Activated T-helper 17 cell treated with anti-CD3 and anti-CD28 coated beads, Interleukin-2, amount 50 U/mL, for 72 hours (primary cell): ENCODE measurements around the gene NFIX. TPM values are rescaled to one million over a fixed set of nuclear protein-coding genes. Genes with fewer than 3 reads are reported as not detected.

ENCODE experiments used
- ATAC-seq: fragments of 150-1000 bp; cut with Tn5 transposase; replicated peaks from 2 replicates; pipeline ENCODE4 v1.10.0; 2021; ENCODE audit warnings: mild to moderate bottlenecking, moderate library complexity
- H3K27ac Mint-ChIP-seq: one replicate; pipeline ENCODE4 v1.8.0; 2022; ENCODE audit warnings: mixed read lengths
- H3K27me3 Mint-ChIP-seq: one replicate; pipeline ENCODE4 v1.8.0; 2022; ENCODE audit warnings: mixed read lengths
- H3K36me3 Mint-ChIP-seq: one replicate; pipeline ENCODE4 v1.8.0; 2022; ENCODE audit warnings: low read depth, mild to moderate bottlenecking, mixed read lengths
- H3K4me1 Mint-ChIP-seq: one replicate; pipeline ENCODE4 v1.8.0; 2022; ENCODE audit warnings: mixed read lengths
- H3K4me3 Mint-ChIP-seq: one replicate; pipeline ENCODE4 v1.8.0; 2022; ENCODE audit warnings: mild to moderate bottlenecking, mixed read lengths
- H3K9me3 Mint-ChIP-seq: one replicate; pipeline ENCODE4 v1.8.0; 2022; ENCODE audit warnings: mixed read lengths
- total RNA-seq, 2 donors: library from RNA; stranded (reverse); gene quantifications; one replicate each; pipeline ENCODE4 v1.2.3, GENCODE V29; 2022

Gene NFIX
- total RNA-seq, 2 donors from 2014 or later, result 0.43 to 1.1 TPM

- peak overlapping the region; percentile 92 for H3K27ac Mint-ChIP-seq
These were observed 128.0 kb downstream of the NFIX start for GRCh38 chr19:13122980-13123957.

GRCh38 chr19:13127051-13127450 lies 131.8 kb downstream of the NFIX start:
- peaks cover 54% of the 10 kb centered on the region for H3K36me3 Mint-ChIP-seq
- no peak overlapping the region for H3K4me3 Mint-ChIP-seq
- H3K9me3 Mint-ChIP-seq, result no peaks in the 10 kb centered on the region
- H3K4me1 Mint-ChIP-seq, result peaks cover 31% of the 10 kb centered on the region
- no peaks in the 10 kb centered on the region for H3K27me3 Mint-ChIP-seq
- H3K27ac Mint-ChIP-seq, result no peak overlapping the region
- no peak for ATAC-seq

More at GRCh38 chr19:13122980-13123957, 128.0 kb downstream of the NFIX start:
- peaks cover 37% of the 10 kb centered on the region for H3K4me1 Mint-ChIP-seq
- no peaks in the 10 kb centered on the region for H3K27me3 Mint-ChIP-seq
- peaks cover 70% of the 10 kb centered on the region for H3K36me3 Mint-ChIP-seq
- H3K9me3 Mint-ChIP-seq, result no peaks in the 10 kb centered on the region
- H3K4me3 Mint-ChIP-seq, result peak overlapping the region; percentile 80
- ATAC-seq, result no peak

- H3K4me3 Mint-ChIP-seq, result no peak overlapping the region
- peaks cover 29% of the 10 kb centered on the region for H3K4me1 Mint-ChIP-seq
- ATAC-seq, result no peak
- H3K27ac Mint-ChIP-seq, result no peak overlapping the region
- no peaks in the 10 kb centered on the region for H3K27me3 Mint-ChIP-seq
- peaks cover 51% of the 10 kb centered on the region for H3K36me3 Mint-ChIP-seq
- no peaks in the 10 kb centered on the region for H3K9me3 Mint-ChIP-seq
These were observed 132.7 kb downstream of the NFIX start for GRCh38 chr19:13127811-13128575.

GRCh38 chr19:13128583-13128982 lies 133.3 kb downstream of the NFIX start:
- peak overlapping the region; percentile 65 for H3K27ac Mint-ChIP-seq
- ATAC-seq, result no peak

DNA sequence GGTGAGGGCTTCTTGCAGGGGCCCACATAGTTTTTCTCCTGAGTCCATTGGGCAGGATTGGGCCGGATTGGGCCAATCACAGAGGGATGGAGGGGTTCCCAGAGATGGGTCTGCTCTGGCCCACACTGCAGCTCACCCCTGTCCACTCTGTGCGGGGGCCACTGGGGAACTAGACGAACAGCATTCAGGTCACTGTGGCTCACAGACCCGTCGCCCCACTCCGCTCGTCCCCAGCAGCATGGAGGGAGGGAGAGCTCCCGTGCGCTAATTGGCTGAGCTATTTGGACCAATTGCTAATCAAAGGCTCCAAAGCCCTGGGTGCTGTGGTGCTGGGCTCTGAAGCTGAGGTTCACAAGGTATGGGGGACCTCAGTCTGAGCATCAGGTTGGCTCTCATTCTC lies 134.1 kb downstream of the NFIX start:
- H3K36me3 Mint-ChIP-seq, result peaks cover 55% of the 10 kb centered on the region
- no peaks in the 10 kb centered on the region for H3K27me3 Mint-ChIP-seq
- H3K27ac Mint-ChIP-seq, result no peak overlapping the region
- ATAC-seq, result no peak
- H3K4me3 Mint-ChIP-seq, result no peak overlapping the region
- no peaks in the 10 kb centered on the region for H3K9me3 Mint-ChIP-seq
- peaks cover 33% of the 10 kb centered on the region for H3K4me1 Mint-ChIP-seq

More at GRCh38 chr19:13128583-13128982, 133.3 kb downstream of the NFIX start:
- H3K4me1 Mint-ChIP-seq, result peaks cover 32% of the 10 kb centered on the region
- no peaks in the 10 kb centered on the region for H3K27me3 Mint-ChIP-seq
- H3K9me3 Mint-ChIP-seq, result no peaks in the 10 kb centered on the region
- peaks cover 52% of the 10 kb centered on the region for H3K36me3 Mint-ChIP-seq
- no peak overlapping the region for H3K4me3 Mint-ChIP-seq

DNA sequence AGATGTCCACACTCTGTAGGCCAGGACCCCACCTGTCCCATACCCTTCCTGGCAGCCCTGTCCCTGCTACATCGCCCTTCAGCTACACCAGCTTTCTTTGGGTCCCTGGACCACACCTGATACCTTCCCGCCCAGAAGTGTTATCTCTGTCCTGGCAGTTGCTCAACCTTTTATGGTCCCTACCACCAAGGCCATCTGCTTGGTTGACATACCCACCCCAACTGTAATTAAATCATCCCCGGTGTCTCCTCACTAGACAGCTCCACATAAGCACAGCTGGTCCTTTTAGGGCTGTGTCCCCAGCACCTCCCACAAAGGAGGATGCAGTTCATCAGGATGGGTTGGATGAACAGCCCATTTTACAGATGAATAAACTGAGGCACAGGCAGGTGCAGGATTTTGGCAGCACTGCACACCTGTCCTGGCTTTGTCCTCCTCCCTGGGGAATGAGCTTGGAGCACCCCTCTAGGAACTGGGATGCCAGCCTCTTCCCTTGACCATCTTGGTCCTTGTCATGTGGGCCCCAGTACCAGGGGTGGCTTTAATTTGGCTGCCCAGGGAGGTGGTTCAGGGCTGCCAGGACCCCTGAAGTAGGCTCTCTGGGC lies 135.7 kb downstream of the NFIX start:
- H3K9me3 Mint-ChIP-seq, result no peaks in the 10 kb centered on the region
- peaks cover 33% of the 10 kb centered on the region for H3K4me1 Mint-ChIP-seq
- peaks cover 52% of the 10 kb centered on the region for H3K36me3 Mint-ChIP-seq
- peak overlapping the region; percentile 87 for H3K27ac Mint-ChIP-seq
- peak overlapping the region; percentile 33 for H3K4me3 Mint-ChIP-seq
- no peak for ATAC-seq
- no peaks in the 10 kb centered on the region for H3K27me3 Mint-ChIP-seq

DNA sequence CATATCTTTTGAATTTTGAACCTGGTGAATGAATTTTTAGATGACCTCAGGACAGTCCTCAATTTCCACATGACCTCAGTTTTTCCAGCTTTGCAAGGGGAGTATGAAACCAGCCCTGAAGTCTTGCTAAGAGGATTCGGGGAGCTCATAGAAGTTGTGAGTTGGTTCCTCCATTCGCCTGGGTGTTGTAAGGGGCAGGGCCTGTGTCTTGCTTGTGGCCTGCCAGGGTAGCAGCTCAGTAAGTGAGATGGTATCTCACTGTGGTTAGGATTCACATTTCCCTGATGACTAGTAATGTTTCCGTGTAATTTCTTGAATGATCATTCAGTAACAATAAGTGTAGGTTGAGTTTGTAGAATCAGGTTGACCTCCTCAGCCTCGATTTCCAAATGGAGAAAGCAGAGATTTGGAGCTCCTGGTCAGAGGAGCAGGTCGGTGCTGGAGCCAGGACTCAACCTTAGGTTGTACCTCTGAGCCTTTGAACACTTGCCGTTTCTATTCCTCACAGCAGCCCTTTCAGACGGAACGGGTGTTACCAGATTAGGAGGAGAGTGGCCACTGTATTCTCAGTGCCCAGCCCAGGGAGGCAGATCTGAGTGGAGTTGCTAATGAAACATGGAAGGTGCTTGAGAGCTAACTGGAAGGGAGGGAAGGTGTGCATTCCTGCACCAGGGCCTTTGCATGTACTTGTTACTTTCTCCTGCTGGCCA lies 137.4 kb downstream of the NFIX start:
- peak overlapping the region; percentile 87 for H3K27ac Mint-ChIP-seq
- peak overlapping the region; percentile 78 for H3K4me3 Mint-ChIP-seq
- H3K9me3 Mint-ChIP-seq, result no peaks in the 10 kb centered on the region
- H3K36me3 Mint-ChIP-seq, result peaks cover 54% of the 10 kb centered on the region
- peak; percentile 98 for ATAC-seq
- H3K27me3 Mint-ChIP-seq, result no peaks in the 10 kb centered on the region
- H3K4me1 Mint-ChIP-seq, result peaks cover 32% of the 10 kb centered on the region

- Mint-ChIP-seq H3K4me1 (peaks cover 28% of the 10 kb centered on the region), H3K27me3 (no peaks in the 10 kb centered on the region), H3K4me3 (peak overlapping the region; percentile 78), H3K27ac (peak overlapping the region; percentile 87), H3K36me3 (peaks cover 62% of the 10 kb centered on the region), H3K9me3 (no peaks in the 10 kb centered on the region)
- no peak for ATAC-seq
These were observed 138.1 kb downstream of the NFIX start for GRCh38 chr19:13133241-13133870.

GRCh38 chr19:13134626-13135025 lies 139.4 kb downstream of the NFIX start:
- Mint-ChIP-seq H3K4me1 (peaks cover 23% of the 10 kb centered on the region), H3K36me3 (peaks cover 73% of the 10 kb centered on the region), H3K4me3 (peak overlapping the region; percentile 4), H3K27ac (no peak overlapping the region), H3K27me3 (no peaks in the 10 kb centered on the region), H3K9me3 (no peaks in the 10 kb centered on the region)
- ATAC-seq, result no peak

DNA sequence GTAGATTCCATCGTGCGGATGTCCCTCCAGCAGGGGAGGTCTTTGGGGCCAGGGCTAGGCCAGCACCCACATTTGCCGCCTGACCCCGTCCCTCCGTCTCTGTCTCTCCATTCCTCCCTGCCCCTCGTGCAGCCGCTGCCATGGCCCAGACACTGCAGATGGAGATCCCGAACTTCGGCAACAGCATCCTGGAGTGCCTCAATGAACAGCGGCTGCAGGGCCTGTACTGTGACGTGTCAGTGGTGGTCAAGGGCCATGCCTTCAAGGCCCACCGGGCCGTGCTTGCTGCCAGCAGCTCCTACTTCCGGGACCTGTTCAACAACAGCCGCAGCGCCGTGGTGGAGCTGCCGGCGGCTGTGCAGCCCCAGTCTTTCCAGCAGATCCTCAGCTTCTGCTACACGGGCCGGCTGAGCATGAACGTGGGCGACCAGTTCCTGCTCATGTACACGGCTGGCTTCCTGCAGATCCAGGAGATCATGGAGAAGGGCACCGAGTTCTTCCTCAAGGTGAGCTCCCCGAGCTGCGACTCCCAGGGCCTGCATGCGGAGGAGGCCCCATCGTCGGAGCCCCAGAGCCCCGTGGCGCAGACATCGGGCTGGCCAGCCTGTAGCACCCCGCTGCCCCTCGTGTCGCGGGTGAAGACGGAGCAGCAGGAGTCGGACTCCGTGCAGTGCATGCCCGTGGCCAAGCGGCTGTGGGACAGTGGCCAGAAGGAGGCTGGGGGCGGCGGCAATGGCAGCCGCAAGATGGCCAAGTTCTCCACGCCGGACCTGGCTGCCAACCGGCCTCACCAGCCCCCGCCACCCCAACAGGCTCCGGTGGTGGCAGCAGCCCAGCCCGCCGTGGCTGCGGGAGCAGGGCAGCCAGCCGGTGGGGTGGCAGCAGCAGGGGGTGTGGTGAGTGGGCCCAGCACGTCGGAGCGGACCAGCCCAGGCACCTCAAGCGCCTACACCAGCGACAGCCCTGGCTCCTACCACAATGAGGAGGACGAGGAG lies 140.1 kb downstream of the NFIX start:
- H3K4me1 Mint-ChIP-seq, result peaks cover 23% of the 10 kb centered on the region
- H3K36me3 Mint-ChIP-seq, result peaks cover 76% of the 10 kb centered on the region
- no peak overlapping the region for H3K4me3 Mint-ChIP-seq
- no peak for ATAC-seq
- no peak overlapping the region for H3K27ac Mint-ChIP-seq
- H3K9me3 Mint-ChIP-seq, result no peaks in the 10 kb centered on the region
- no peaks in the 10 kb centered on the region for H3K27me3 Mint-ChIP-seq

- Mint-ChIP-seq H3K36me3 (peaks cover 73% of the 10 kb centered on the region), H3K27ac (no peak overlapping the region), H3K4me1 (peaks cover 18% of the 10 kb centered on the region), H3K27me3 (no peaks in the 10 kb centered on the region), H3K4me3 (no peak overlapping the region), H3K9me3 (no peaks in the 10 kb centered on the region)
- no peak for ATAC-seq
These were observed 142.1 kb downstream of the NFIX start for GRCh38 chr19:13137290-13137794.

GRCh38 chr19:13138171-13138915 lies 143.1 kb downstream of the NFIX start:
- Mint-ChIP-seq H3K36me3 (peaks cover 63% of the 10 kb centered on the region), H3K4me1 (peaks cover 8% of the 10 kb centered on the region), H3K9me3 (no peaks in the 10 kb centered on the region), H3K4me3 (no peak overlapping the region), H3K27me3 (no peaks in the 10 kb centered on the region), H3K27ac (no peak overlapping the region)
- ATAC-seq, result no peak
